ENCODE measurements around the gene GNGT2.
"Not testable (repeated sequence)": the region's sequence is repeated elsewhere in the genome, so short reads cannot be mapped to it uniquely, and the experiment has no call there.

The GNGT2 gene

GRCh38 chr17:49201481-49201927 is 8.9 kb downstream of the GNGT2 start:
- DNase-seq = no peak

- no peak for DNase-seq
Observed at GRCh38 chr17:49200423-49201083, 9.8 kb downstream of the GNGT2 start.

- no peak for DNase-seq
Observed at GRCh38 chr17:49198211-49198610, 12.2 kb downstream of the GNGT2 start.

GRCh38 chr17:49197346-49197998 is 12.9 kb downstream of the GNGT2 start:
- no peak for DNase-seq

GRCh38 chr17:49196520-49196919 is 13.9 kb downstream of the GNGT2 start:
- DNase-seq = no peak

GRCh38 chr17:49195751-49196150 is 14.6 kb downstream of the GNGT2 start:
- no peak for DNase-seq

GRCh38 chr17:49194297-49194607 is 16.1 kb downstream of the GNGT2 start:
- no peak for DNase-seq

- peak; percentile 70 for DNase-seq
Observed at GRCh38 chr17:49193513-49194296, 16.7 kb downstream of the GNGT2 start.

- peak; percentile 94 for DNase-seq
Observed at GRCh38 chr17:49191917-49192741, 18.2 kb downstream of the GNGT2 start.

- DNase-seq = no peak
Observed at GRCh38 chr17:49191409-49191916, 18.9 kb downstream of the GNGT2 start.

- no peak for DNase-seq
Observed at GRCh38 chr17:49190932-49191331, 19.4 kb downstream of the GNGT2 start.

- DNase-seq = no peak
Observed at GRCh38 chr17:49187301-49187700, 23.1 kb downstream of the GNGT2 start.

- DNase-seq = not testable (repeated sequence)
Observed at GRCh38 chr17:49185381-49185780, 25.0 kb downstream of the GNGT2 start.

- not testable (repeated sequence) for DNase-seq
Observed at GRCh38 chr17:49184522-49184921, 25.9 kb downstream of the GNGT2 start.

- no peak for DNase-seq
Observed at GRCh38 chr17:49183801-49184200, 26.6 kb downstream of the GNGT2 start.

GRCh38 chr17:49183341-49183740 is 27.0 kb downstream of the GNGT2 start:
- DNase-seq = no peak

- DNase-seq = no peak
Observed at GRCh38 chr17:49180998-49181635, 29.3 kb downstream of the GNGT2 start.

GRCh38 chr17:49180303-49180702 is 30.1 kb downstream of the GNGT2 start:
- no peak for DNase-seq

- DNase-seq = not testable (repeated sequence)
Observed at GRCh38 chr17:49175978-49176377, 34.4 kb downstream of the GNGT2 start.

GRCh38 chr17:49170711-49171110 is 39.7 kb downstream of the GNGT2 start:
- not testable (repeated sequence) for DNase-seq

- DNase-seq = no peak
Observed at GRCh38 chr17:49170216-49170615, 40.2 kb downstream of the GNGT2 start.

GRCh38 chr17:49168706-49169105 is 41.7 kb downstream of the GNGT2 start:
- no peak for DNase-seq
